Measurements from ENCODE around the gene JTB. TPM values are rescaled to one million over a fixed set of nuclear protein-coding genes. Genes with fewer than 3 reads are reported as not detected.

The JTB gene
- total and polyA plus RNA-seq, 9 of the 15 experiments (the other 6 are each of a cell fraction or from before 2014, with no cell fraction given), result 24.7 to 308 (median 151) TPM

DNA sequence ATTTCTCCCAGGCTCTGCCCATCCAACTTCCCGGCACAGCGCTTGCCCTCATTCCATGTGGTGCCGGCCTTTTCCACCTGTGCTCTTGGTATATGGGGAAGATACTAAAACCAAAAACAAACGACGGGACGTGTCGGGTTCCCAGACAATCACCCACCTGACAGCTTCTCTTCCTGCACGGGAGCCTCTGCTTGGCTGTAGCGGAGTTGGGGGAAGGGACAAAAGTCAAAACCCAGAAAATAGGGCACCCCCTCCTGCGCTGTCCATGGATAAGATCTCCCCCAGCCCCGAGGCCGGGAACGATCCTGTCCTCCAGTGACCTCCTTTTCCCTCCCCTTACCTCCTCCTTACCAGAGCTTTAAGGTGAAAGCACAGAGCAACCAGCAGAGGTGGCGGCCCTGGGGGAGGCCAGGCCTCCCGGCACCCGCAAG is 640 bp downstream of the JTB start (continued):
- TF ChIP-seq UBTF (IDR thresholded peaks at IDR 0.05; ENCODE audit: borderline replicate concordance in 1 of 2, low read depth in 2 of 2, low read length in 2 of 2) (0 out of 4 replicates have a peak, but pooled peaks of 1 of the 2 experiments have one; percentile 24), SP1 (CRISPR knock-in tag; IDR thresholded peaks at IDR 0.05) (peak; percentile 9; the same call in 1 of the 2 replicates), NCOA1 (IDR thresholded peaks at IDR 0.05; ENCODE audit: low read depth) (no peak), STAT5B (CRISPR knock-in tag; IDR thresholded peaks at IDR 0.05) (no peak), ATF4 (CRISPR knock-in tag; IDR thresholded peaks at IDR 0.05) (no peak), SIN3A (IDR thresholded peaks at IDR 0.05; ENCODE audit: borderline replicate concordance in 2 of 2, control insufficient read depth in 1 of 2, low read depth in 2 of 2, low read length in 2 of 2) (peak in 1 of 2 experiments; percentile 71; a peak in 2 of 4 replicates), DPF2 (IDR thresholded peaks at IDR 0.05) (no peak), KLF13 (tag; IDR thresholded peaks at IDR 0.05; ENCODE audit: borderline replicate concordance, low read depth) (0 out of 2 replicates have a peak, but pooled peaks have one; percentile 8), ZNF274 (IDR thresholded peaks at IDR 0.05; ENCODE audit: borderline replicate concordance, low read depth, low read length) (no peak), ZBTB5 (IDR thresholded peaks at IDR 0.05) (no peak), ZFP30 (CRISPR knock-in tag; IDR thresholded peaks at IDR 0.05; ENCODE audit: borderline replicate concordance) (no peak), FOXK2 (conservative IDR thresholded peaks at IDR 0.05 in 1 of 2, IDR thresholded peaks at IDR 0.05 in 1 of 2; ENCODE audit: low read depth in 2 of 2) (no peak), FOXJ2 (tag; IDR thresholded peaks at IDR 0.05) (no peak), PPARD (CRISPR knock-in tag; IDR thresholded peaks at IDR 0.05) (no peak), MYC (IDR thresholded peaks at IDR 0.05; ENCODE audit: low read depth, low read length) (0 out of 2 replicates have a peak, but pooled peaks have one; percentile 32), MYC (CRISPR knock-in tag; IDR thresholded peaks at IDR 0.05; ENCODE audit: borderline replicate concordance, low read depth) (peak; percentile 81; the same call in 1 of the 2 replicates), PREB (CRISPR knock-in tag; IDR thresholded peaks at IDR 0.05) (0 out of 2 replicates have a peak, but pooled peaks have one; percentile 47)
